Pancreas (tissue), 10 donors: ENCODE data around the gene MTRR. TPM values are rescaled to one million over a fixed set of nuclear protein-coding genes. Genes with fewer than 3 reads are reported as not detected.

Source experiments
- ATAC-seq, 4 donors: fragments of 200-7000 bp; cut with Tn5 transposase; one replicate each; pipeline versions ENCODE4 v1.8.0 to v1.9.1; 2020; ENCODE audit warnings: mild to moderate bottlenecking in 4 of 4, moderate library complexity in 4 of 4
- DNase-seq, 6 donors: peaks; one replicate each; pipeline ENCODE4 v3.0.0-alpha.2; 2020
- FAIRE-seq: peaks from 2 replicates; lab custom pipeline; 2012; peaks lifted over from hg19 to GRCh38; lab: Jason Lieb, UNC
- H3K27ac ChIP-seq, 4 donors: fragments of 200-600 bp; sonication (generic); 1 replicate in 3 of 4; 2 replicates in 1 of 4; pipeline versions ENCODE4 v1.5.0 to v1.8.0; 2020
- H3K27me3 ChIP-seq, 4 donors: fragments of 200-600 bp; one replicate each; pipeline ENCODE4 v1.8.0; 2021
- H3K36me3 ChIP-seq, 3 donors: fragments of 200-600 bp; sonication (generic) in 1 of 3; one replicate each; pipeline versions ENCODE4 v1.5.0 to v1.8.0; 2020 to 2021
- H3K4me1 ChIP-seq, 3 donors: fragments of 200-600 bp; one replicate each; pipeline ENCODE4 v1.8.0; 2021
- H3K4me3 ChIP-seq, 4 donors: fragments of 200-600 bp; sonication (generic) in 2 of 4; one replicate each; pipeline versions ENCODE4 v1.5.0 to v1.8.0; 2020 to 2021
- H3K9me3 ChIP-seq, 4 donors: fragments of 200-600 bp; one replicate each; pipeline ENCODE4 v1.8.0; 2021
- CTCF ChIP-seq, 4 donors: fragments of 200-600 bp; sonication (generic) in 3 of 4; IDR thresholded peaks; one replicate each; pipeline versions ENCODE4 v1.5.0 to v1.8.0; 2021; ENCODE audit warnings: antibody characterized with exemption in 4 of 4
- WGBS, 2 donors: extraction: QIAGEN DNeasy Blood & Tissue Kit; methylation state at CpG; one replicate each; pipeline ENCODE4 v1.1.7; 2013; 5-methylcytosine and 5-hydroxymethylcytosine counted together
- intact Hi-C, 3 donors: fragments of 100-400 bp; cut with DNase I; formaldehyde crosslinking; loops; one replicate each; pipeline versions ENCODE4 v1.11.1 to v1.14.2; 2022
- polyA plus RNA-seq, 2 donors: library from polyadenylated mRNA; stranded (reverse); fragments of 200-250 nt; gene quantifications; one replicate each; pipeline ENCODE4 v1.2.3, GENCODE V29; 2013
- total RNA-seq, 6 donors: library from RNA; stranded (reverse); fragmentation: NEBNext Ultra II Directional in 4 of 6; extraction: Animal tissue kit (Norgen Biotek cat#: 25700) in 4 of 6; gene quantifications; one replicate each; pipeline versions ENCODE4 v1.2.1 to v1.2.4, GENCODE V29; 2021 to 2023
- donor health status: healthy with polysubstance abuse.
- donor health status: DM: no; HTN: no; CAD: no; lungs with moderate emphysema.
- donor health status: DM: no; HTN: no; CAD: no.
- donor health status: control.
- donor health status: control.
- donor health status: Bipolar disorder and iron deficiency.
- donor health status: DM: yes; HTN: yes; CAD: no.
- donor health status: DM: no; HTN: no; CAD: no.
- donor health status: DM: no; HTN: no; CAD: no.
- donor health status: DM: yes; HTN: yes; CAD: no.

Gene MTRR
- total and polyA plus RNA-seq, 8 donors, result 6.8 to 27.8 (median 18.9) TPM

GRCh38 chr5:7850395-7851239 lies 18.3 kb upstream of the MTRR start, which contains the start of gene CFAP90:
Gene CFAP90, minus strand, starts transcription at chr5:7851133. Its CDS starts 112 bp downstream, at chr5:7851021.
- TF ChIP-seq CTCF (IDR thresholded peaks at IDR 0.05), result peak in 3 of 4 donors; percentile 18 to 35 (median 27)
- H3K27ac ChIP-seq, result peak within 1 kb of the TSS; percentile 33 to 71 (median 56)
- H3K4me1 ChIP-seq, result peaks cover 11 to 14% (median 13%) of the 10 kb centered on the region in 3 donors
- ATAC-seq, result peak; percentile 74 to 84 (median 79)
- H3K9me3 ChIP-seq, result no peaks in the 10 kb centered on the region
- WGBS, 2 donors, result 3 to 5% methylated on average over 30 to 75 of the region's 76 CpGs
- peak within 1 kb of the TSS; percentile 18 to 70 (median 60) for H3K4me3 ChIP-seq
- no peak for FAIRE-seq
- H3K36me3 ChIP-seq, result no peaks in the 10 kb centered on the region
- intact Hi-C loops, result no loop called here
- no peaks in the 10 kb centered on the region for H3K27me3 ChIP-seq
- DNase-seq, result peak; percentile 71 to 91 (median 80)

GRCh38 chr5:7851240-7851592 lies 17.7 kb upstream of the MTRR start:
- peak; percentile 13 to 30 (median 22) for ATAC-seq

DNA sequence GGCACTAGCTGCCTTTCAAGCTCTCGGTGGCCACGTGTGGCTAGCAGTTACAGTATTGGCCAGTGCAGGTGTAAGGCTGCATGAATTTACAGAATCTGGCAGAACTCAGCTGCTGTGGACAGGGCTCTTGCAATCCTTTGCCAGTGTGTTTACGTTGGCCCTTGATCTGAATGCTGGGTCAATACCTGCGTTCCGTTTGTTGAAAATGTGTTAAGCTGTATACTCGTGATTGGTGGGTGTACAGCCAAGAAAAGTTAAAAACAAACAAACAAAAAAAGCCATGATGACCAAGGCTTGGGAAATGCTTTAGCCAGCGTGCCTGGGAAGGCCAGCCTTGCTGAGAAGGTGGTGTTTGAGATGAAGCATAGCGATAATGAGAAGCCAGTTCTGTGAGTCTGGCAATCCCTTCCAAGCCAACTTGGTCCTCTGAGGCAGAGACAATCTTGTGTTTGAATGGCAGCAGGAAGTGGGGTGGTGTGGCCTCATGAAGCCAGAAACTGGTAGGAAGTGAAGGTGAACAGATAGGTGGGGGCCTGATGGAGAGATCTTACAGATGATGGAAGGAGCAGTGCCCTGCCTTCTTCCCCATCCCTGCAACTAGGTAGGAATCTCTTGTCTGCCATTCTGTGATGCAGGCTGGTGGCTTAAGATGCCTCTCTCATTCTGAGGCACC lies 17.2 kb upstream of the MTRR start:
- TF ChIP-seq CTCF (IDR thresholded peaks at IDR 0.05), result no peak
- Histone ChIP-seq H3K36me3 (no peaks in the 10 kb centered on the region), H3K4me3 (peak overlapping the region in 2 of 4 donors; percentile 58 to 70), H3K27me3 (no peaks in the 10 kb centered on the region), H3K9me3 (no peaks in the 10 kb centered on the region), H3K27ac (peak overlapping the region; percentile 33 to 71 (median 56)), H3K4me1 (peaks cover 11 to 14% (median 13%) of the 10 kb centered on the region in 3 donors)
- FAIRE-seq, result no peak
- WGBS, 2 donors, result 13 to 16% methylated on average over 8 of the region's 8 CpGs
- intact Hi-C loops, result no loop called here
- DNase-seq, result peak in 5 of 6 donors; percentile 74 to 90 (median 85)
- peak; percentile 86 to 88 (median 87) for ATAC-seq

More at GRCh38 chr5:7851240-7851592, 17.7 kb upstream of the MTRR start:
- Histone ChIP-seq H3K27me3 (no peaks in the 10 kb centered on the region), H3K4me1 (peaks cover 11 to 14% (median 13%) of the 10 kb centered on the region in 3 donors), H3K36me3 (no peaks in the 10 kb centered on the region), H3K4me3 (peak overlapping the region; percentile 18 to 70 (median 60)), H3K9me3 (no peaks in the 10 kb centered on the region), H3K27ac (peak overlapping the region; percentile 33 to 71 (median 56))
- 17 to 19% methylated on average over 14 to 16 of the region's 16 CpGs for WGBS, 2 donors
- TF ChIP-seq CTCF (IDR thresholded peaks at IDR 0.05), result no peak
- intact Hi-C loops, result no loop called here
- FAIRE-seq, result no peak
- no peak for DNase-seq

DNA sequence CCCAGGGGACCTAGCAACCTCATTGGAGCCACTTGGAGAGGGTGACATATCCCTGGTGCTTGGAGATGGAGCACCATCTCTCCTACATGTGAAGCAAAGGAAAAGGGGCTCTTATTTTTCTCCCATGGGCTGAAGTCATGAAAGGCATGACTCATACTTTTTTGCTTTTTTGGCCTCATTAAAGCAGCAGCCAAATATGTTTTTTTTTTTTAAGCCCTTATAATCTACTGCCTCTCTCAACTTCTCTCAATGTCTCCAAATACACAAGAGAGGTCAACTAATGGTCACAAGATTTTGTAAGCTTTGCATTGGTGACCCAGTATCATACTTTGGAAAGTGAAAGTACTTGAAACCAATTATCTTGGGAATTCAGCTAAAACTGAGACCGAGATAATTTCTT lies 16.4 kb upstream of the MTRR start:
- Histone ChIP-seq H3K27me3 (no peaks in the 10 kb centered on the region), H3K4me1 (peaks cover 11 to 14% (median 13%) of the 10 kb centered on the region in 3 donors), H3K36me3 (no peaks in the 10 kb centered on the region), H3K9me3 (no peaks in the 10 kb centered on the region), H3K27ac (peak overlapping the region in 2 of 4 donors; percentile 57 to 71), H3K4me3 (no peak overlapping the region)
- TF ChIP-seq CTCF (IDR thresholded peaks at IDR 0.05), result no peak
- DNase-seq, result no peak
- intact Hi-C loops, result no loop called here
- 95 to 96% methylated on average over 1 of the region's 1 CpG for WGBS, 2 donors
- no peak for ATAC-seq
- no peak for FAIRE-seq
